Measurements from ENCODE around the gene SPTB. TPM values are rescaled to one million over a fixed set of nuclear protein-coding genes. Genes with fewer than 3 reads are reported as not detected.

Gene SPTB
- total RNA-seq, 4 donors from 2014 or later: 0.17 to 7.5 (median 1.1) TPM

- TF ChIP-seq CTCF (IDR thresholded peaks at IDR 0.05; ENCODE audit: low read depth): no peak
Measured at GRCh38 chr14:64861916-64862315, 17.8 kb downstream of the SPTB start.

GRCh38 chr14:64860039-64860438 is 19.7 kb downstream of the SPTB start:
- no peak for TF ChIP-seq CTCF (IDR thresholded peaks at IDR 0.05; ENCODE audit: low read depth)

GRCh38 chr14:64857979-64858744 is 21.5 kb downstream of the SPTB start:
- TF ChIP-seq CTCF (IDR thresholded peaks at IDR 0.05; ENCODE audit: low read depth): no peak

GRCh38 chr14:64856529-64857445 is 22.9 kb downstream of the SPTB start:
- TF ChIP-seq CTCF (IDR thresholded peaks at IDR 0.05; ENCODE audit: low read depth): no peak

GRCh38 chr14:64855721-64856528 is 23.8 kb downstream of the SPTB start:
- TF ChIP-seq CTCF (IDR thresholded peaks at IDR 0.05; ENCODE audit: low read depth): no peak

GRCh38 chr14:64850369-64851137 is 29.2 kb downstream of the SPTB start:
- no peak for TF ChIP-seq CTCF (IDR thresholded peaks at IDR 0.05; ENCODE audit: low read depth)

All from subcutaneous adipose tissue (tissue), 4 donors.